ENCODE results near the gene YY1AP1.
"Not testable (repeated sequence)": the region's sequence is repeated elsewhere in the genome, so short reads cannot be mapped to it uniquely, and the experiment has no call there.

Gene YY1AP1

DNA sequence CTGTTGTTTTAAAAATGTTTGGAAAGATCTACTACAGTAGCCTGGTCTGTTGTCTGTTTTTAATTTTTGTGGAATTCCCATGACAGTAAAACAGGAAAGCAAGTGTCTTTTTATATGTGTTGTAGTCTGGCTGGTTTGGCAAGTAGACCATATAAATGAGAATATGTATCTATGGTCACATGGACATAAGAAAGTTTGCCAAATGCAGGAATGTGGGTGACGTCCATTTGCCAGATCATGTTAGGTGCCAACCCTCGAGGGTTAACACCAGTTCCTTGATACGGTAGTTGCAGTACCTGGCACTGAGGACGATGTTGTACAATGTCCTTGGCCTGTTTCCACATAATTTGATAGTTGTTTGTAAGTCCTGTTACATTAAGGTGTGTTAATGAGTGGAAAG is 6.5 kb upstream of the YY1AP1 start:
- DNase-seq, result no peak

DNA sequence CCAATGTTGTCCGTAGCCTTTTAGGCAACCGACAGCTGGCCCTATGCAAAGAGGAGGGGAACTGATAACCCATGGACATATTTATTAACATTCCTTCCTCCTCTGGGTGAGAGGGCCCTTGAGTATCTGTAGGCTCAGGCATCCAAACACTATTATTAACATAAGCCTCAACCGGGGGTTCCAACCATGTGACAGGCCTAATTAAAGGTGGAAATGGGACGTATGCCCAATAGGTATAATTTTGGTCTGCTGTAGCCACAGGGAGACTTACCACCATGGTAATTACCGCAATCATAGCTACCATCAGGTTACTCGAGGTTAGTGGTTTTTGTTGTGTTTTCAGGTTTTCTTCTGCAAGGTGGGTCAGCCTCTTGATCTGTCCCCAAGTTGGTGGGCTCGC is 5.6 kb upstream of the YY1AP1 start:
- DNase-seq, result no peak

DNA sequence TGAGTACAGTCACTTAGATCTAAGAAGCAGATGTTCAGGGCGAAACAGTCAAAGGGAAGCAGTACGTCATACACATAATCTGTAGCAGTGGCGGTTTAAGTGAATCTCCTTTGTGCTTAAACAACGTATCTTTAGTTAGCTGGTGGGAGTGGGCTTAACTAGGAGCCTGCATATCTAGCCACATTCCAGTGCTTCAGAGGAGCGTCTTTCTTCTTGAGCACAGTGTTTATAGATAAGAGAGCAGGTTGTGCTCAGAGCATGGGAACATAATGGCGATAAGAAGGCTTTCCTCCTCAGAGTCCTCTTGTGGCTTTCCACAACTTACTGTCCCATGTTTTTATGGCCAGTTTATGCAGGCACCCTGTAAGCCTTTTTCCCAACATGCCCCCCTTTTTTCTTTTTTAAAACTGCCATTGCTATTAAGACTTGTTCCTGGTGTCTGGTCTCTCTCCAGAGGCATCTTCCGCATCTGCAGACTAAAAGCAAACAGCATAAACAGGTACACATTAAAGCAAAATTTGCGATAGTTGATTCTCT is 3.5 kb upstream of the YY1AP1 start:
- no peak for DNase-seq

DNA sequence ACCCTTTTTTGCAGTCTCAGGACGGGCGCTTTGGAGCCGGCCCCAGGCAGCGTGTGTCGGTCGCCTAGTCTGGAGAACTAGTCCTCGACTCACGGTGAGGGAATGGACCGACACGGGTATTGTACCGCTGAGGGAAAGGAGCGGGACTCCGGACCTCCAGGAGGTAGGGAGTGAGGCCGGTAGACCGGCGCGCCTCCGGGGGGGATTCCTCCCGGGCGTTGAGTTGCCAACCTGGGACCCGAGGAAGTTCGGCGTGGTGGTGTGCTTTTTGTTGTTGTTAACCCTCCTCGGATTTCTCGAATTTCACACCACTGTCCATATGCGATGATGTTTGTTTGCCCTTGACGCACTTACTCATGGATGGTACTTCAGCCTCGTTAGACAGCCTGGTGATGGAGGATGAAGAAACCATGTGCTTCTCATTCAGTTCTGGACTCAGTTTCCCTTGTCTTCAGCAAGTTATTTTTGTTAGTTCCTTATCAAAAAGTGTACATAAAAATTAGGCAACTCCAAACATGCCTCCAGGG is 570 bp upstream of the YY1AP1 start, which contains the start of gene DAP3:
Gene DAP3 (plus strand): TSS at position 11 of the 527 bp plus-strand sequence. CDS start 20,689 bp downstream, outside the sequence.
- not testable (repeated sequence) for DNase-seq

DNA sequence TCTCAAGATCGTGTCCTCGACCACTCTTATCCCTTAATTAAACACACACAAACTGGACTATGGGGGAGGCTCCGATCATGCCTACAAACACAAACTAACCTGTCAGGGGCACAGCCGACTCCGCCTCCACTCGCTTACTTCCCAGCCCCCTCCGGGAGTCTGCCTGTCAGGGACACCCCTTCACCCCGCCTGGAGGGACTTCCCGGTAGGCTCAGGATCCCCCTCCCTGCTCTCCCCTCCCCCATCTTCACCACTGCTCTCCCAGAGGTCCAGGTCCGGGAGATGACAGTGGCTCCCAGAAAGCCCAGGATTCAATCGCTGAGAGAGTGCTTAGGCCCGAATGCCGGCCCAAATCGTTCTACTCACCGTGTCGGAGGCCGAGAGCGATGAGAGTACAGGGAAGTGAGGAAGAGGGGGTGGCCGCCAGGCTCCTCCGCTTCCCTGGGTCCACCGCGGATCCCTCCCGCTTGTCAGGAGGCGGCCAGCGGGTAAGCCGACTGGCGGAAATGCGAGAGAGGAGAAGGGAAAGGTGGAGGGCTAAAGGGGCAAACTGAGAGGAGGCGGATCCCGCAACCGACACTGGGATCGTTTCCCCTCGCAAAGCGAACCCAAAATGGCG is 760 bp downstream of the YY1AP1 start:
- DNase-seq, result peak; percentile 6

DNA sequence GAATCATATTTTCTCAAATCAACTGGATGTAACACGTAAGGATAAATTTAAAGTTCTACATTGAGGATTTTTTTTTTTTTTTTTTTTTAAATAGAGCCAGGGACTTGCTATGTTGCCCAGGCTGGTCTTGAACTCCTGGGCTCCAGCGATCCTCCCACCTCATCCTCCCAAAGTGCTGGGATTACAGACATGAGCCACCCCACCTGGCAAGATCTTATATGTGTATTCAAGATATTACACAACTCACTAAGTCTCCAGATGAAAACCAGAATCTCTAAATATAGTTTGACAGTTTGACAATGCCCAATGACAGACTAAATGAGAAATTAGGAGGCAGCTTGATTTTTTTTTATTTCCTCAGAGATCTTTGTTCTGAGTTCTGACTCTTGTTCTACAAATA is 6.8 kb downstream of the YY1AP1 start:
- DNase-seq, result no peak

DNA sequence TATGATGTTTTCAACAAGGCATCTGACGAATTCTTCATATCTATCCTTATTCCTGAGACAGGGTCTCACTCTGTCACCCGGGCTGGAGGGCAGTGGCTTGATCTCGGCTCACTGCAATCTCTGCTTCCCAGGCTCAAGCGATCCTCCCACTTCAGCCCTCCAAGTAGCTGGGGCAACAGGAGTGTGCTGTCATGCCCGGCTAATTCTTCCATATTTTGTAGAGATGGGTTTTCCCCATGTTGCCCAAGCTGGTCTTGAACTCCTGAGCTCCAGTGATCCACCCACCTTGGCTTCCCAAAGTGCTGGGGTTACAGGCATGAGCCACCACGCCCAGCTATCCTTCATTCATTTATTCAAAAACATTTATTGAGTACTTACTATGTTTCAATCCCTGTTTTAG is 8.0 kb downstream of the YY1AP1 start:
- DNase-seq, result no peak

DNA sequence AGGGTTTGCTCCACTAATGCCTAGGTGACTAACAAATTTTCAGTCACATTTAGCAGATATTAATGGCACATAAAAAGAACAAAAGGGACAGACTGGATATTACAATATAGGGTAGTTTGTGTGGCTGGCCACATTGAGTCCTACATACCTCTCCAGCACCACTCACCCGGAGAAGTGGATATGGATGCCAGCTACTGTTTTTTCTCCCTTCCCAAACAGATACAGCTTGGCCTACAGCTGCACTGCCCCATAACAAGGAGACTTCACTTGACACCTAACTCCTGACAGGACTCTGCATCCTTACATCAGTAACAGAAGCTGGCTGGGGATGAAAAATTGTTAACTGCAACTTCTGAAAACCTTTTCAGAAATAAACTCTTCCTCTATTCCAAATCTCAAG is 9.6 kb downstream of the YY1AP1 start:
- DNase-seq, result not testable (repeated sequence)

DNA sequence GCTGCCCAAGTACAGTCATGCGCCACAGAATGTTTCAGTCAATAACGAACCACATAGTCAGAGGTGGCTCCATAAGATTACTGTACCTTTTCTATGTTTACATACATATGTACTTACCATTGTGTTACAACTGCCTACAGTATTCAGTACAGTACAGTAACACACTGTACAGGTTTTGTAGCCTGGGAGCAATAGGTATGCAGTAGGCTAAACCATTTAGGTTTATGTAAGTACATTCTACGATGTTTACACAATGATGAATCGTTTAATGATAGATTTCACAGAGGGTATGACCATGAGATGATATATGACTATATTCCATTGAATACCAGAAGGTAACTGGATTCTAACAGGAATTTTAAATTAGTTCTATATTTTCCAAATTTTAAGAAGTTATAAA is 10.5 kb downstream of the YY1AP1 start:
- no peak for DNase-seq

DNA sequence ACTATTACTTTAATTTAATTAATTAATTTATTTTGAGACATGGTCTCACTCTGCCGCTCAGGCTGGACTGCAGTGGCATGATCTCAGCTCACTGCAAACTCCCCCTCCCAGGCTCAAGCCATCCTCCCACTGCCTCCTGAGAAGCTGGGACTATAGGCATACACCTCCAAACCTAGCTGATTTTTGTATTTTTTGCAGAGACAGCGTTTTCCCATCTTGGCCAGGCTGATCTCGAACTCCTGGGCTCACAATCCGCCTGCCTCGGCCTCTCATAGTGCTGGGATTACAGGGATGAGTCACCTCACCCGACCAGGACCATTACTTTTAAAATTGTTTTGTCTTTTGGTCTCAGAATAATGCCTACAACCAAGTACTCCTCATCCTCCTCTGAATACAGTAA is 15.6 kb downstream of the YY1AP1 start:
- DNase-seq, result no peak

DNA sequence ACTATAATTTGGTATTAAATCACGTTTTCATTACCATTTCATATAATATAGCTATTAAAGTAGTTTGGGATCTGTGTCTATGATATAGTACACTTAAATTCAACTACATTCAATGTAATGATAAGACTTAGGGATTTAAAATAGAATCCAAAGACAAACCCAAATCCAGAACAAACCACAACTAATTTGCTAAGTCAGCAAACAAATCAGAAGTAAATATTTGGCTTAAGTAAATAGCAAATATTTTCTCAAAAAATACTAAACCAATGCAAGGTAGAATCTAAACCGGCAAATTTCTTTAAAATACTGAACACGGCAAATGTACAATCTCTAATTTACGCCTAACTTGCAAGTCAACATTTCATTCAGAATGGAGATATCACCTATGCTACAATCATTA is 16.8 kb downstream of the YY1AP1 start:
- DNase-seq, result no peak

DNA sequence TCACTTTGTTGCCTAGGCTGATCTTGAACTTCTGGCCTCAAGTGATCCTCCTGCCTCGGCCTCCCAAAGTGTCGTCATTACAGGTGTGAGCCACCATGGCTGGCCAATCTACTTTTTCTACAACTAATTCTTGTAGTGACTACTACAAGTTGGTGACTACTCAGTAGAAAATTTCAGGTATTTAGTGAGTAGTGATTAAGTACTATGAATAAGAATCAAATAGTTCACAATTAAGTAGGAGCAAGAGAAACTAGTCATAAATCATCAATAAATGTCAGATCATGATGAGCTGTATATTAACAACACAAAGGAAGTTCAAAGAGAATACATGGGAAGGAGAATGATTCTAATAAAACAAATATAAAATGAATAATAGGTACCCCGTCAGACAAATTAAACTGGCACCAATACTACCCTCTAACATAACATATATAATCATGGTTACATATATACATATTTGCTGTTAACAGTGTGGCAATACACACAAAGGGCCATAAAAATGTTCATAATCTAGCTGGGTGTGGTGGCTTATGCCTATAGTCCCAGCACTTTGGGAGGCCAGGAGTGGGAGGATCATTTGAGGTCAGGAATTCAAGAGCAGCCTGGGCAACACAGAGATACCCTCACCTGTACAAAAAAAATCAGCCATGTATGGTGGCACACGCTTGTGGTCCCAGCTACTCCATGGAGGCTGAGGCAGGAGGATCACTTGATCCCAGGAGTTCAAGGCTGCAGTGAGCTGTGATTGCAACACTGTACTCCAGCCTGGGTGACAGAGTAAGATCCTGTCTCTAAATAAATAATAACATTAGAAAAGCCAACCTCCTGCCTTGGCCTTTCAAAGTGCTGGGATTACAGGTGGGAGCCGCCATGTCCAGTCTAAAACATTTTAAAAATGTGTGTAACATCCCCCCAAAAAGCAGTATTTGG is 19.1 kb downstream of the YY1AP1 start:
- no peak for DNase-seq

DNA sequence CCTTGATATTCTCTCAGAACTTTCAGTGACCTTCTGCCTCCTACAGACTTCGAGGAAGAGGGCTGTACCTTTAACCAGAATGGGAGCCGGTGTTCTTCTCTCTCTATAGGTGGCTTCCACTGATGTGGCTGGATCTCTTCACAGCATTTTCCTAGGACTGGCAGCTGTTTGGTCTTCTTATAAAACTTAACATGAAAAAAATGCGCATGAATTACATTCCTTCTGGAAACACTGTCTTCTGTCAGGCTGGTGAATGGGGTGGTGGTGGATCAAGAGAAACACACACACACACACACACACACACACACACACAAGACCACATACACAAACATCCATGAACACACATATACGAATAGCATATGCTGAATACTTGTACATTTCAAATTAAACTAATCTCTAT is 27.3 kb downstream of the YY1AP1 start:
- DNase-seq, result not testable (repeated sequence)

DNA sequence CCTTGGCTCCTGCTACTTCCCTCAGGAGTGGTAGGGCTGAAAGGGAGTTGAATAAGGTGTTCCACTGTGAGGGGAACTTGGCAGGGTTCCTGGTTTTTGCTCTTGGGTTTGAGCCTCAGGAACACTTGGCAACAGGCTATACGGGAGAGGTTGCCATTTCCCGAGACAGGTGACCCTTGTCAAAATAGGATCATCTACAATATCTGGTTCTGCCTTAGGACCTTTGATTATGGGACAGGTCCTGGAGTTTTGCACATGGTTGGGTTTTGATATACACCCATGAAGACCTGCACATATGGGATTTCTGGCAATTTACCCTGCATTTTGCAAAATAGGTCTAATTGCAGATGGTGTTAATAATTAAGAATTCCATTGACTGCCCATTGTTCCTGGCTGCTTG is 31.1 kb downstream of the YY1AP1 start:
- no peak for DNase-seq

DNA sequence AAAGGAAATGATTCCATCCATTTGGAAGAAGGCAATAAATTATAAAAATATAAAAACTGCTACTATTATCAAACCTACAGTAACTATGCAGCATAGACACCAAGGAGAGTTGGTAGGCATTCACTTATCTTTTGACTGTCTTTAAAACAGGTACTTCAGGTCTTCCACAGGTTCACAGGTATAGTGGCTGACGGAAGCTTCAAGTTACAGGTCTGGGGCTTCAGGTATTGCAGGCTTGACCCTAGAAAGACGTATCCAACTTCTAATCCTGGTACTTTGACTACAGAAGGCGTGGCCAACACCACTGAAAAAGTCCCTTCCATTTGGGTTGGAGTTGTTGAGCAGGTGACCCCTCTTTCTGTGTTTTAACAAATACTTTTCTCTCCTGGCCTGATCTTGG is 35.6 kb downstream of the YY1AP1 start:
- no peak for DNase-seq

DNA sequence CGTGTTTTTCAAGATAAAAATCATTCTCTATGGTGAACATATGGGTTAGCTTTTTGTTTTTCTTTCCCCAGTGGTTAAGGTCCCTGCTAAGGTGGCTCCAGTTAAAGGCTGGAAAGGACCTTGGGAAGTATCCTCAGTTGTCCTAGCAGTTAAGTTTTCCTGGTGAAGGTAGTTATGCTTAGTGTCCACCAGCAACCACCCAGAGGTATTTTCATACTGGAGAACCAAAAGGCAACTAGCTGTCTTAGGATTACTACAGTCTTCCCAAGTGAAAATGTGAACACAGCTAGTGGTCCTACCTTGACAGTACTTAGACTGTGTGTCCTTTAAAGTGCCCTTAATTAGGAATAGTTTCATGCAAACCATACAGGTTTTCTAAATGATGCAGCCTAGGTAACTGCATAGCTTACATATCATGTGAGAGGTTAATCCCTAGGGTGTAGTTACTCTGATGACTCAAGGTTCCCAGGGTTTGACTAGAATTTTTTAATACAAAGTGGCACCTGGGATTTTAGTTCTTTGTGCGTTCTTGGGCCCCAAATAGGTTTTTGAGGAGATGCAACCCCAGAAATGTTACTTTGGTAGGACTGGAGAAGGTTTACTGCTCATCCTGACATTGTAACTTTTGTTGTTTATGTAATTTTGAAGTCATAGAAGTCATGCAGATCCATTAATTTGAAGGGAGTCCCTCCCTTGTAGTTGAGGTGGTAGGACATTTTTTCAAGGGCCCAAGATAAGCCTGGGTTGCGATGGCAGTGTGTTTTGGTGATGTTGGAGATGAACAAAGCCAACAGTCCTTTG is 36.5 kb downstream of the YY1AP1 start:
- no peak for DNase-seq

DNA sequence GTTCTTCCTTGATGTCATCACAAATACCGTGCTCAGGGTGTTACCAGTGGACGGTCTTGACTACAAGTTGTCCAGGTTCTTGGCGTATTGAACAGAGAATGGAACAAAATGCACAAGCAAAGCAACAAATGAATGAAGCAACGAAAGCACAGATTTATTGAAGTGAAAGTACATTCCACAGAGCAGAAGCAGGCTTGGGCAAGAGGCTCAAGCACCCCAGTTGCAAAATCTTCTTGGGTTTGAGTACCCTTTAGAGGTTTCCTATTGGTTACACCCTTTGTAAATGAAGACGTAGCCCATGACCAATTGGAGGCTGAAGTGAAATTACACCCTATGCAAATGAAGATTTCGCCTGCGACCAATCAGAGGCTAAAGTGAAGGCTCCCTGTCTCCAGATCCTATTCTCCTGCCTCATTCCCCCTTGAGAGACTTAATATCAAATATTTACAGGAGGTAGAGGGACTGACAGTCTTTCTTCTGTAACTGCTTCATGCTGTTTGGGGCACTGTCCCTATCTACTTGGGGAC is 38.3 kb downstream of the YY1AP1 start:
- DNase-seq, result no peak

DNA sequence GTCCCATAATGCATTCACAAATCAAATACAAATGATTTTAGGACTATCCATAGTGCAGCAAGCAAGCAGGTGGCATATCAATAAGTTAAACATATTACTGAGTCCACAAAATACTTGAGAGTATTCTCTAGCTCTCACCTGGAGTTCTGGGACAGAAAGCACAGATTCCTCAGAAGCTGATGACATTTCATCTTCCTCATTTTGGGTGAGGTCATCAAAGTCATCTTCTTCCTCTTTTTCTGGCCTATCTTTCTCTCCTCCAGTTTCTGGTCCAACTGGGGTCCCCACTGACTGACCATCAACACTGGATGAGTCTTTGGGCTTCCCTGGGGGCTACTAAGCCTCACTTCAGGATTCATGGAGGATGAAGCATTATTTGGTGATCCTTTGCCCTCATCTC is 38.9 kb downstream of the YY1AP1 start:
- no peak for DNase-seq

DNA sequence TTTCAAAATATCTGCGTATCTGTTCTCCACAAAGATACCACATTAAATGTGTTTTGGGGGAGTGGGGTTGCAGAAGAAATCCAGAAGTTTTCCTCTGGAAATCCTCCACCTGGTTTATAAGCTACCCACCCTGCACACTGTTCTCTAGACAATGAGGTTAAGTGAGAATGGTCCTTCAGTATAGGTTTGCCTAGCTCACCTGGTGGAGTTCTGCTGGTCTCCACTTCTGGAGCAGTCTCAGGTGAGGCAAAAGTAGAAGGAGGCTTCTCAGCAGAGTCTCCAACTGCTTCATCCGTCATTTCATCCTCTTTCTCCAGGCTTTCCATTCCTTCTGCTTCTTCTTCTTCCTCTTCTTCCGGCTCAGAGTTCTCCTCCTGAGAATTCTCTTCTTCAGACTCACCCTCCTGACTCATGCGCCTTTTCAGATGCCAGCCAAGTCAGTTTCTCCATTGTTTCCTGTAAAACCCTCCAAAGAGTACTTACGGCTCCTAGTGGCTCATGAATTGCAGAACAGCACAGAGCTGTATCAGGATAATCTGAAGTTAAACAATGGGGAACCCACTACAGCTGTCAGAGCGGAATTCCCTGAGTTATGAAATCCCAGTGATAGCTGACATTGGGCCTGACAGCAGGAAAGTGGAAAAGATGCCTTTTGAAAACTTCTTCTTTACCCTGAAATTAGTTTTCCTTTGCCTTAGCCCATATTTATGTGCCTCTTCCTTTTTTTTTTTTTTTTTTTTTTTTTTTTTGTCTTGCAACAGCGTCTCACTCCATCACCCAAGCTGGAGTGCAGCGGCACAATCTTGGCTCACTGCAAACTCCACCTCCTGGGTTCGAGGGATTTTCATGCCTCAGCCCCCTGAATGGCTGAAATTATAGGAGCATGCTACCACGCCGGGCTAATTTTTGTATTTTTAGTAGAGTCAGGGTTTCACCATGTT is 40.1 kb downstream of the YY1AP1 start:
- DNase-seq, result peak; percentile 87

DNA sequence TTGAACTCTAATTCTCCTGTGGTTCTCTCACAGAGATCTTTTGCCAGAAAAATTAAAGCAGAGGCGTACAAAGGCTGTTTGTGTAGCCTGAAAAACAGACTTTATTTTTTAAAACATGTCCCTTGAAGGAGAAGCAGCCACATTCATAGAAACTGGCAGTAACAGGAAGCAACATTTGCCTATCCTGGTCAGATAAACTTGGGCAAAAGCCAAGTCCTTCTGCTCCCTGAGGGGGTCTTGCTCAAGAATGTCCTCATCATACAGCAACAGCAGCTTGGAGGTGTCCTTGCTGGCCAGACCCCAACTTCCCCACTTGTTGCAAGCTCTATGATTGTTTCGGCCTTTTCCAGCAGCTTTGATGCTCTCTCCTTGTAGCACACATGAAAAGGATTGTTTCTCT is 42.3 kb downstream of the YY1AP1 start:
- peak; percentile 26 for DNase-seq

DNA sequence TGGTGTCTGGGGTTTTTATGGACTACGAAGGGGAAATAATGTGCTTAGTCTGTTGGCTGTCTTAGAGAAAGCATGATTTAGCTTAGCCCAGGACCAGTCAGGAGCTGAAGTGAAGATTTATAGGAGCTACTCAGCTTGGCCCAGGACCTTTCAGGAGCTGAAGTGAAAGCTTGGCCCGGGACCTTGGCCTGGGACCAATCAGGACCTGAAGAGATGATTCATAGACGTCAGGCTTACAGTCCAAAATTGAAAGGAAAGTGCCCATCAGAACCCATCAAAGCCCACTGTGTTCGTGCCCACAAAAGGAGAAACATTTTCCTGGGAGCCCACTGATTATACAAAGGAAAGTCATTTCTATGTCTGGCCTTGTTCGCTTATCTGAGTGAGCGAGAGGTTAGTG is 42.9 kb downstream of the YY1AP1 start:
- peak; percentile 14 for DNase-seq
